ENCODE measurements around the gene CNOT4. TPM values are rescaled to one million over a fixed set of nuclear protein-coding genes. Genes with fewer than 3 reads are reported as not detected.

Gene CNOT4
- total RNA-seq, 1 experiment from 2014 or later = 16.6 TPM

- BruUV-seq (replicated peaks) = no TSS peak
- ChIA-PET RAD21 (ENCODE audit: low non-redundant PET in 1 of 2, low total read pairs in 2 of 2, uncharacterized antibody in 2 of 2, unreplicated experiment in 2 of 2) (no interaction called here), CTCF (no interaction called here), POLR2A (no interaction called here)
- Histone ChIP-seq H3K36me3 (ENCODE audit: control insufficient read depth in 1 of 2, insufficient read depth in 2 of 2, low read length in 2 of 2) (no peaks in the 10 kb centered on the region), H3K9me2 (ENCODE audit: insufficient read depth) (no peaks in the 10 kb centered on the region), H3K4me2 (ENCODE audit: low read length) (no peak overlapping the region), H3K27ac (ENCODE audit: low read depth, low read length) (no peak overlapping the region), H3K27me3 (ENCODE audit: insufficient read depth, low read length) (no peaks in the 10 kb centered on the region), H2AFZ (ENCODE audit: low read depth, low read length, poor library complexity, severe bottlenecking) (no peak overlapping the region), H3K4me1 (ENCODE audit: control insufficient read depth in 1 of 2, insufficient read depth in 2 of 2, low read length in 2 of 2) (no peaks in the 10 kb centered on the region), H3K9ac (ENCODE audit: low read length) (no peak overlapping the region), H3K9me3 (ENCODE audit: control insufficient read depth in 1 of 2, insufficient read depth in 1 of 2, low read depth in 1 of 2, low read length in 2 of 2) (no peaks in the 10 kb centered on the region), H3K79me2 (ENCODE audit: insufficient read depth, low read length) (no peaks in the 10 kb centered on the region), H3K4me3 (replicated peaks in 1 of 2; ENCODE audit: low read depth in 1 of 2, low read length in 2 of 2) (no peak overlapping the region), H4K20me1 (ENCODE audit: insufficient read depth) (no peaks in the 10 kb centered on the region)
- intact Hi-C loops (cut with micrococcal nuclease) = no loop called here
- DNase-seq (ENCODE audit: low read depth, low spot score) (no peak), ATAC-seq (no peak)
- TF ChIP-seq ZFX (IDR thresholded peaks at IDR 0.05) (no peak), TCF7L2 (IDR thresholded peaks at IDR 0.05; ENCODE audit: borderline replicate concordance, extremely low read depth, insufficient read depth, insufficient read length) (no peak)
Measured at GRCh38 chr7:135383525-135384175, 126.3 kb downstream of the CNOT4 start.

DNA sequence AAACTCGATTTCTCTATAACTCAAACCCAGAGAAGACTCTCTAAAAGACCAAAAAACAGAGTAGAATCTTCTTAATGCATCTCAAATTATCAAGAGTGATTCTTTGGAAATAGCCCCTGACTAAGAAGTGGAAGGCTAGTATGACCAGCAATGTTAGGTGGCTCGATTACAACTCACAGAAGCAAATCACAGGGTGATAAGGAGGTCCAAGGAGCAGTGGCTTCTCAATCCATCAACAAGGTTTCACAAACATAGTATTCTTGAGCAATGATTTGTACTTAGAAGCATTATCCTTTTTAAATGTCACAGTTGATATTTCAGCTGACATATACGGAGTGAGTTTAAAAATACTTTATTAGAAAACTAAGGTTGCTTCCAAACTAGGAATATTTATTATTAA, 127.7 kb downstream of the CNOT4 start:
- no peaks in the 10 kb centered on the region for H3K36me3 ChIP-seq (ENCODE audit: control insufficient read depth in 1 of 2, insufficient read depth in 2 of 2, low read length in 2 of 2)
- DNase-seq (ENCODE audit: low read depth, low spot score) (no peak), ATAC-seq (no peak)
- POLR2A ChIA-PET = no interaction called here
- no peaks in the 10 kb centered on the region for H3K9me2 ChIP-seq (ENCODE audit: insufficient read depth)
- no peak overlapping the region for H3K9ac ChIP-seq (ENCODE audit: low read length)
- CTCF ChIA-PET = no interaction called here
- H2AFZ ChIP-seq (ENCODE audit: low read depth, low read length, poor library complexity, severe bottlenecking) = no peak overlapping the region
- H4K20me1 ChIP-seq (ENCODE audit: insufficient read depth) = no peaks in the 10 kb centered on the region
- no peaks in the 10 kb centered on the region for H3K27me3 ChIP-seq (ENCODE audit: insufficient read depth, low read length)
- H3K9me3 ChIP-seq (ENCODE audit: control insufficient read depth in 1 of 2, insufficient read depth in 1 of 2, low read depth in 1 of 2, low read length in 2 of 2) = no peaks in the 10 kb centered on the region
- H3K4me2 ChIP-seq (ENCODE audit: low read length) = no peak overlapping the region
- RAD21 ChIA-PET (ENCODE audit: low non-redundant PET in 1 of 2, low total read pairs in 2 of 2, uncharacterized antibody in 2 of 2, unreplicated experiment in 2 of 2) = interaction anchor here (0.6 to 0.7 kb wide), 2 partner anchors 121 to 964 kb away, joined by 3 read pairs; no protein-coding TSS in a partner anchor
- no TSS peak for BruUV-seq (replicated peaks)
- intact Hi-C loops (cut with micrococcal nuclease) = no loop called here
- no peak overlapping the region for H3K27ac ChIP-seq (ENCODE audit: low read depth, low read length)
- no peaks in the 10 kb centered on the region for H3K4me1 ChIP-seq (ENCODE audit: control insufficient read depth in 1 of 2, insufficient read depth in 2 of 2, low read length in 2 of 2)
- no peaks in the 10 kb centered on the region for H3K79me2 ChIP-seq (ENCODE audit: insufficient read depth, low read length)
- TF ChIP-seq JUND (IDR thresholded peaks at IDR 0.05) (no peak), ZFX (IDR thresholded peaks at IDR 0.05) (no peak), EZH2 (IDR thresholded peaks at IDR 0.05) (no peak)
- TF ChIP-seq, protein P1, sequence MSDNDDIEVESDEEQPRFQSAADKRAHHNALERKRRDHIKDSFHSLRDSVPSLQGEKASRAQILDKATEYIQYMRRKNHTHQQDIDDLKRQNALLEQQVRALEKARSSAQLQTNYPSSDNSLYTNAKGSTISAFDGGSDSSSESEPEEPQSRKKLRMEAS (IDR thresholded peaks at IDR 0.05) = no peak
- no peak overlapping the region for H3K4me3 ChIP-seq (replicated peaks in 1 of 2; ENCODE audit: low read depth in 1 of 2, low read length in 2 of 2)
